Brain microvascular endothelial cell (primary cell): Measurements from ENCODE around the gene IGFL4.

ENCODE experiments used
- DNase-seq: peaks from one replicate; pipeline ENCODE4 v3.0.0-alpha.2; 2020
- H3K27ac ChIP-seq: fragments of 250-450 bp; sonication (Bioruptor Pico); 2 replicates; pipeline ENCODE4 v1.5.1; 2020; ENCODE audit warnings: mild to moderate bottlenecking, moderate library complexity
- H3K27me3 ChIP-seq: fragments of 250-450 bp; sonication (Bioruptor Pico); replicated peaks from 2 replicates; pipeline ENCODE4 v1.5.1; 2020; ENCODE audit warnings: mild to moderate bottlenecking
- H3K36me3 ChIP-seq: fragments of 250-450 bp; sonication (Bioruptor Pico); replicated peaks from 2 replicates; pipeline ENCODE4 v1.5.1; 2020; ENCODE audit warnings: mild to moderate bottlenecking
- H3K4me3 ChIP-seq: 2 replicates; pipeline ENCODE4 v1.5.1; 2011; ENCODE audit warnings: low read depth, mild to moderate bottlenecking, control low read depth, low read length, moderate library complexity
- in situ Hi-C: cut with HindIII; loops from 2 replicates; pipeline ENCODE4 v1.10.0; 2017; ENCODE audit warnings: low sequenced_read_pairs, low pct_ligation_motif_present
- TF ChIP-seq, protein P1 (sequence below): IDR thresholded peaks from 2 replicates; pipeline ENCODE4 v1.5.1; 2011; ENCODE audit warnings: low read depth, mild to moderate bottlenecking, moderate library complexity, low read length, control low read depth, inconsistent platforms; ENCODE audit errors: missing control alignments

The IGFL4 gene

DNA sequence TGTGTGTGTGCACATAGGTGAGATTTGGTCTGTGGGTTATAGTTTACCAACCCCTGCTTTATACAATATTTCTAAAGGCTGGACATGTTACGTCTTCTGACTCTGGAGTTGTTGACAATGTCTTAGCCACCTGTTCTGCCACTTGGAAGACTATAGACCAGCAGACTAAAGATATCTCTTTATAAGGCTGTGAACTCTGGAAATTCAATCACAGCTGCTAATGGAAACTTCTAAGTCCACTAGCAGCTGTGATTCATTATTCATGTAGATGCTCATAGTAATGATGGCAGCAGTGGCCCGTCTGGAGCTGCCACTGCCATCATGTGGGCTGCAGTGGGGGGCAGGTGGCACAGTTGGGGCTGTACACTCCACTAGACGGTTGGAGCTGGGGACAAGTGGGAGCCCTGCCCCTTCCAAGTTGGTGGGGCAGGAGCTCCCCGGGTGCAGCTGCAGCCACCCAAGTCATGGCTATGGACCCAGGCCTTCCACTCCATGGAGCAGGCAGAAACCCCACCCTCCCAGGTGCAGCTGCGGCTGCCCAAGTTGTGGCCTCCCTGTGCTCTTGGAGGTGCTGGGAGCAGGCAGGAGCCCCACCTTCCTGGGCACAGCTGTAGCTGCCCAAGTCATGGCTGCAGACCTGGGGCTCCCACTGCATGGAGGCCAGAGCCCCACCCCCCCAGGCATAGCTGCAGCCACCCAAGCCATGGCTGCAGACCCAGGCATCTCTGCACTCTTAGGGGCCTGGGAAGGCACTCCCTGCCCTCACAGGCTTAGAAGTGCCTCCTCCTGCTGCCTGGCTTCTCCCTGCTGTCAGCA is 8.8 kb downstream of the IGFL4 start:
- Histone ChIP-seq H3K27ac (no peak overlapping the region), H3K36me3 (no peaks in the 10 kb centered on the region), H3K27me3 (peaks cover 17% of the 10 kb centered on the region), H3K4me3 (no peak overlapping the region)
- DNase-seq = no peak
- TF ChIP-seq, protein P1, sequence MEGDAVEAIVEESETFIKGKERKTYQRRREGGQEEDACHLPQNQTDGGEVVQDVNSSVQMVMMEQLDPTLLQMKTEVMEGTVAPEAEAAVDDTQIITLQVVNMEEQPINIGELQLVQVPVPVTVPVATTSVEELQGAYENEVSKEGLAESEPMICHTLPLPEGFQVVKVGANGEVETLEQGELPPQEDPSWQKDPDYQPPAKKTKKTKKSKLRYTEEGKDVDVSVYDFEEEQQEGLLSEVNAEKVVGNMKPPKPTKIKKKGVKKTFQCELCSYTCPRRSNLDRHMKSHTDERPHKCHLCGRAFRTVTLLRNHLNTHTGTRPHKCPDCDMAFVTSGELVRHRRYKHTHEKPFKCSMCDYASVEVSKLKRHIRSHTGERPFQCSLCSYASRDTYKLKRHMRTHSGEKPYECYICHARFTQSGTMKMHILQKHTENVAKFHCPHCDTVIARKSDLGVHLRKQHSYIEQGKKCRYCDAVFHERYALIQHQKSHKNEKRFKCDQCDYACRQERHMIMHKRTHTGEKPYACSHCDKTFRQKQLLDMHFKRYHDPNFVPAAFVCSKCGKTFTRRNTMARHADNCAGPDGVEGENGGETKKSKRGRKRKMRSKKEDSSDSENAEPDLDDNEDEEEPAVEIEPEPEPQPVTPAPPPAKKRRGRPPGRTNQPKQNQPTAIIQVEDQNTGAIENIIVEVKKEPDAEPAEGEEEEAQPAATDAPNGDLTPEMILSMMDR = no peak
- in situ Hi-C loops = no loop called here

DNA sequence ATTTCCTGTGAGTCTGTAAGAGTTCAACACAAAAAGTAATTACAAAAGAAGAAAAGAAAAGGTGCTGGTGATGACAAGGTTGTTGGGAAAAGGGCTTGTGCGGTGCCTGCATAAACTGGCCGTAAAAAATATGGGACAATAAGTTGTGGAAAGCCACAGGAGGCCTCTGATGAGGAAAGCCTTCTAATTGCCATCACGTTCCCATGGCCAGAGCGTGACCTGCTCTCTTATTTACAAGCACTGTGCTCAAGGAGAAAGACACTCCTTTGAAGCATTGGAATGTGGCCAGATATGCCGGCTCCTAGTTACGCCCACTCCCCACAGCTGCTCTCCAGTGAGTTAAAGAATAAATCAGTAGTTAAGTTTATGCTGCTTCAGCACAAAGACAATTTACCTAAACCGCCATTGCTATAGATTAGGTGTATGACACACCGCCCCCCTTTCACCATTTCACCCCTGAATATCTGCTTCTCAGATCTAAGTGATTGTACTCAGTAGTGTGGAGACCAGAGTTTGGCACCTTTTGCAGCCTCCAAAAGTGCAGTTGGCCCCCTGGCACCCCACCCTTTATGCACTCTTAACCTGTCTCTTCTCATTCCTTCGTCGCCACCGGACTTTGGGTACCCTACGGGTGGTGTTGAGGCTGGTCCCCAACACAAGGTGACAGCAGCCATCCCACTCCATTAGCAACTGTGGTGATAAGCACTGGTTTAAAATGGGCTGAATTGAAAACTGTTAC is 9.8 kb downstream of the IGFL4 start:
- DNase-seq = no peak
- H3K4me3 ChIP-seq = no peak overlapping the region
- H3K27ac ChIP-seq = no peak overlapping the region
- no peaks in the 10 kb centered on the region for H3K36me3 ChIP-seq
- in situ Hi-C loops = no loop called here
- H3K27me3 ChIP-seq = peaks cover 10% of the 10 kb centered on the region
- TF ChIP-seq, protein P1 = no peak

DNA sequence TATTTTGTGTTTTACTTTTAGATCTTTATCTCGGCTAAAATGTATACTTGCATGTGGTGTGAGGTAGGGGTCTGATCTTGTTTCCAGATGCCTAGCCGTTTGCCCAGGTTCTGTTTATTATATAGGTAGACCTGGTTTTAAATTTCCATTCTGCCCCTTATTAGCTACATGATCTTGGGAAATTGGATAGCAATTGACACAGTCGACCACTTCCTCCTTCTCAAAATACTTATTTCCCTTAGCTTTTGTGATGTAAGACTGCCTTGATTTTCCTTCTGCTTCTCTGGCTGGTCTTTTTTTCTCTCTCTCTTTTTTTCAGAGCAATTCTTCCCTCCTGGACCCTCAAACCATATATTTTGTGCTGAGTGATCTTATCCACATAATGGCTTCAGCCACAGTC is 15.0 kb downstream of the IGFL4 start:
- H3K4me3 ChIP-seq = no peak overlapping the region
- H3K27ac ChIP-seq = no peak overlapping the region
- TF ChIP-seq, protein P1 = no peak
- in situ Hi-C loops = no loop called here
- peaks cover 14% of the 10 kb centered on the region for H3K27me3 ChIP-seq
- DNase-seq = no peak
- no peaks in the 10 kb centered on the region for H3K36me3 ChIP-seq

DNA sequence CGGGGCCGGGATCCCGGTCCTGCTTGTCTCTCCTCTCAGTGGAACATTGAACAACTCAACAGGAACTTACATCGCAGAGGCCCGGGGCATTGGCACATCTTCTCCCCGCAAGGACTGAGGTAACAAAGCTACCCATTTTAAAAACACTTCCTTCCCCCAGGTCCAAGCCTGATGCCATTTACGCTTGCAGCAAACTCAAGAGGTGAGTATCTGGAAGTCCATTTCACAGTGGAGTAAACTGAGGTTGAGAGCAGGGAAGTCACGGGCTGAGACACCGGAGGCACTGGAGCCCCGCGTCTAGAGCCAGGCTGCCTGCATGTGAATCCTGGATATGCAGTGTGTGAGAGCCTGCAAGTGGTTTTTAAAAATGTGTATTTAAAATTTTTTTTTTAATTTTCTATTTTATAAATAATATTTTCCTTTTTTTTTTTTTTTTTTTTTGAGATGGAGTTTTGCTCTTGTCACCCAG is 17.5 kb downstream of the IGFL4 start:
- in situ Hi-C loops = no loop called here
- Histone ChIP-seq H3K36me3 (no peaks in the 10 kb centered on the region), H3K27ac (no peak overlapping the region), H3K27me3 (peaks cover 14% of the 10 kb centered on the region), H3K4me3 (no peak overlapping the region)
- no peak for DNase-seq
- TF ChIP-seq, protein P1 = no peak

DNA sequence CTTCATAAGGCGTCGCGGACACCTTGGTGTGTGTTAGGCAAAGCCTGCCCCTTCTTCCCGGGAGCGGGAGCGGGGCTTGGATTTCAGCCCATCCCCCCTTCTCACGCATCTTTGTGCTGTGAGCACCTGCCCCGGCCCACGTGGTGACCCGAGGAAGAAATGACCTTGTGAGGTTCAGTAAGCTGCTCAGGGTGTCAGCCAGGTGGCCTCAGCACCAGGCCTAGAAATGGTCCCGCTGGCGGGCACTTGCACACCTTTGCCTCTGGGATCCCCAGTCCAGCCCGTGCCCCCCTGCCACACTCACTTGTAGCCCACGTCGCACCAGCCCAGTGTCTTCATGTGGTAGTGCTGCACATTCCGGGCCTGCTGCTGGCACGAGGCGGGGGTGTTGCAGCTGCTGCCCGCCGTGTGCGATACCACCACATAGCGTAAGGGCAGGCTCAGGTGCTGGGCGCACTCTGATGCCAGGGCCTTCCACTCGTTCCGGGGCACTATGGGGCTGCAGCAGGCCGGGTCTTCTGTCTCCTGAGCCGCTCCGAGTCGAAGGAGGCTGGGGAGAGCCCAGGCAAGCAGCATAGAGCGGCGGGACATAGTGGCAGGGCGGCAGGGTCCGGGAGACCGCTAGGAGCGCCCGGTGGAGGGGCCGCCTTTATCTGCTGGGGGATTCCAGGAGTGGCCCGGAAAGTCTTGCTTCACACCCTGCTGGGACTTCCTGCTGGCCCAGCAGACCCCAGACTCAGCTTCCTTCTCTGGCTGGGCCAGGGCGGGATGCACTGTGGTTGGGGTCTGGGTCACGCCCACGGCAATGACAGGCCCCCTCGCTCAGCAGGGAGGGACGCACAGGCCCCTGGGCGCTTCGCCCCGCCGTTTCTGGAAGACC is 18.1 kb downstream of the IGFL4 start, which contains the start of gene PGLYRP1:
PGLYRP1 (minus strand) TSS at position 623 of the 880 bp plus-strand sequence; CDS start at position 591, 32 bp downstream.
- no peak for DNase-seq
- no peaks in the 10 kb centered on the region for H3K36me3 ChIP-seq
- in situ Hi-C loops = no loop called here
- TF ChIP-seq, protein P1 = no peak
- peaks cover 14% of the 10 kb centered on the region for H3K27me3 ChIP-seq
- H3K4me3 ChIP-seq = no peak within 1 kb of the TSS
- H3K27ac ChIP-seq = no peak within 1 kb of the TSS
